HG03060 (cell line): ENCODE measurements around the gene ZNF638.
"Not testable (repeated sequence)": the region's sequence is repeated elsewhere in the genome, so short reads cannot be mapped to it uniquely, and the experiment has no call there.

ENCODE experiments used
- ATAC-seq: cut with Tn5 transposase; IDR thresholded peaks from one replicate; pipeline ENCODE4 v1.9.1; 2021; ENCODE audit warnings: low read depth, moderate number of reproducible peaks; ENCODE audit not compliant: unreplicated experiment

ZNF638 gene, protein sequence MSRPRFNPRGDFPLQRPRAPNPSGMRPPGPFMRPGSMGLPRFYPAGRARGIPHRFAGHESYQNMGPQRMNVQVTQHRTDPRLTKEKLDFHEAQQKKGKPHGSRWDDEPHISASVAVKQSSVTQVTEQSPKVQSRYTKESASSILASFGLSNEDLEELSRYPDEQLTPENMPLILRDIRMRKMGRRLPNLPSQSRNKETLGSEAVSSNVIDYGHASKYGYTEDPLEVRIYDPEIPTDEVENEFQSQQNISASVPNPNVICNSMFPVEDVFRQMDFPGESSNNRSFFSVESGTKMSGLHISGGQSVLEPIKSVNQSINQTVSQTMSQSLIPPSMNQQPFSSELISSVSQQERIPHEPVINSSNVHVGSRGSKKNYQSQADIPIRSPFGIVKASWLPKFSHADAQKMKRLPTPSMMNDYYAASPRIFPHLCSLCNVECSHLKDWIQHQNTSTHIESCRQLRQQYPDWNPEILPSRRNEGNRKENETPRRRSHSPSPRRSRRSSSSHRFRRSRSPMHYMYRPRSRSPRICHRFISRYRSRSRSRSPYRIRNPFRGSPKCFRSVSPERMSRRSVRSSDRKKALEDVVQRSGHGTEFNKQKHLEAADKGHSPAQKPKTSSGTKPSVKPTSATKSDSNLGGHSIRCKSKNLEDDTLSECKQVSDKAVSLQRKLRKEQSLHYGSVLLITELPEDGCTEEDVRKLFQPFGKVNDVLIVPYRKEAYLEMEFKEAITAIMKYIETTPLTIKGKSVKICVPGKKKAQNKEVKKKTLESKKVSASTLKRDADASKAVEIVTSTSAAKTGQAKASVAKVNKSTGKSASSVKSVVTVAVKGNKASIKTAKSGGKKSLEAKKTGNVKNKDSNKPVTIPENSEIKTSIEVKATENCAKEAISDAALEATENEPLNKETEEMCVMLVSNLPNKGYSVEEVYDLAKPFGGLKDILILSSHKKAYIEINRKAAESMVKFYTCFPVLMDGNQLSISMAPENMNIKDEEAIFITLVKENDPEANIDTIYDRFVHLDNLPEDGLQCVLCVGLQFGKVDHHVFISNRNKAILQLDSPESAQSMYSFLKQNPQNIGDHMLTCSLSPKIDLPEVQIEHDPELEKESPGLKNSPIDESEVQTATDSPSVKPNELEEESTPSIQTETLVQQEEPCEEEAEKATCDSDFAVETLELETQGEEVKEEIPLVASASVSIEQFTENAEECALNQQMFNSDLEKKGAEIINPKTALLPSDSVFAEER (N-terminal part only)

DNA sequence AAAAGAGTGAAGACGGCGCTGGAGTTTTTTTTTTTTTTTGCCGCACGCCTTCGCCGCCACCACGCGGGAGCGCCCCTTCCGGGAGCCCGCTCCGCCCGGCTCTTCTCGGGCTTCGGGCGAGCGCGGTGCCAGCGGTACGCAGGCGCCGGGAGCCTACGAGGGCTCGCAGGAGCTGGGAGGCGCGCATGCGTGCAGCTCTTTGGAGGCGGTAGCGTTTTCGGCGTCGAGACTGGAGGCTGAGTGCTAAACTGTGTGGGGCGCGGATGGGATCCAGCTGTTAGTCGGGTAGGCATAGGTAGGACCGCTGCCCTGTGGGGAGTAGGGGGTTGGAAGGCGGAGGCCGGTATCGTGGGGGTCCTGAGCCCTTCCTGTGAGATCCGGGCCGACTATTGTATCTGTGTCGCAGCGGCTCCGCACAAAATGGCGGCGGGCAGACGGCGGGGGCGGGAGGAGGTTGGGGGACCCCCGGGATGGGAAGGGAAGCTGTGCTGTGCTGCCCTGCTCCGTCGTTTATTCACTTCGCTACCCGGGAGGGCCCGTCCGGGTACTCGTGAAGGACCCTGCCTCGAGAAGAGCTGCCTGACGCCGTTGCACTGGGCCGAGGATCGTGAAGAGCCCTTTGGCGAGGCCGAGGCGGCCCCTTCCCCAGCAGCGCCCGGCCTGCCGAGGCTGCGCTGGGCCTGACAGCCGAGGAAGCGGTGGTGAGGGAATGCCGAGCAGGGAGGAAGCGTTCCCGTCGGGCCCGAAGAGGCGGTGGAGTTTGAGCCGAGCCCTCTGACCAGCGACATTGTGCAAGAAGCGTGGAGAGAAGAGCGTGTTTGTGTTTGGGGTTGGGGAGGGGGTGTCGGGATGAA, at the start of gene ZNF638:
ZNF638 (plus strand) TSS at position 202 of the 854 bp plus-strand sequence. CDS start 17,173 bp downstream, outside the sequence.
- peak; percentile 81 for ATAC-seq

DNA sequence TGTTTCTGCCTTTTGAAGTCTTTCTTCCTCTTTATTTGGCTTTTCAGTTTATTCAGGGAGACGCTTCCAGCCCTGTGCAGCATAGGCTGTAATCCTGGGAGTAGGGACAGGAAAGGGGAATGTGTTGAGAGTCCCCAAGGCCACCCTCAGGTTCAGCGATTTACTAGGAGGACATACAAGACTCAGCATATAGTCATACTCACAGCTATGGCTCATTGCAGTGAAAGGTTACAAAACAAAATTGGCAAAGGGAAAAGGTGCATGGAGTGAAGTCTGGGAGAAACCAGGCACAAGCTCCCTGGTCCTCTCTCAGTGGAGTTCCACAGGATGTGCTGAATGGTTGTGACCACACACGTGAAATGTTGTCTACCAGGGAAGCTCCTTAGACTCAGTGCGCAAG, 49.6 kb upstream of the ZNF638 start:
- ATAC-seq, result no peak

DNA sequence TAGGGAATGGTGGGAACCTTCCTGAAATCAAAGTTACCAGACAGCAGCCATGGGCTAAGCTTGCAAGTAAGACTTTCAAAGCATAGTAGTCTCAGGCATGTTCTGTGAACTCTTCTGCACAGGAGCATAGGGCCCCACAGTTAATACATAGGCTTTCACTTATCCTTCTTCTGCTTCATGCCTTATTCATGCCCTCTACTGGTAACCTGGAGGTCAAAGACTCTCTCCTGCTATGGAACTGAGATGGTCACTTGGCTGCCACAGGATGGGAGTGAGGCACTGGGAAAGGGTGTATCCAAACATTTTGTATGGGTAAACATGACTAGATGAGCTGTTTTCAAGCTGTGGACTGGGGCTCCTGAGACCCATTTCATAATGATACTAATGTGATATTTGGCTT, 49.1 kb upstream of the ZNF638 start:
- ATAC-seq, result no peak

DNA sequence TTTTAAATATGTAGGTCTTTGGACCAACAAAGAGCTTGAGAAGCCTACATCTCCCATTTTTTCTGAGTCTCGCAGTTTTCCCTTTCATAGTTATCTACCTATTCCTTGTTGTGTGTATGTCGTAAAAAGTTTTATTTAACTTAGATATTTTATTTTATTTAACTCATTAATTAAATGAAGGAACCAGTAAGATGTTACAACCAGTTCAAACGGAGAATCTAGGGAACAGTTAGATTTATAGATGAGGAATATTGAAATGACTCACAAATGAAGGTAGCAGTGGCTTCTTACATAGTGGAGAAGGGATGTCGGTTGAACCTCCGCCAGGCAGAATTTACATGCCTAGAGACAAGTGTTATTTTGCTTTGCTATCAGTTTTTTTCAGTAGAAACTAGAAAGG, 48.5 kb upstream of the ZNF638 start:
- no peak for ATAC-seq

DNA sequence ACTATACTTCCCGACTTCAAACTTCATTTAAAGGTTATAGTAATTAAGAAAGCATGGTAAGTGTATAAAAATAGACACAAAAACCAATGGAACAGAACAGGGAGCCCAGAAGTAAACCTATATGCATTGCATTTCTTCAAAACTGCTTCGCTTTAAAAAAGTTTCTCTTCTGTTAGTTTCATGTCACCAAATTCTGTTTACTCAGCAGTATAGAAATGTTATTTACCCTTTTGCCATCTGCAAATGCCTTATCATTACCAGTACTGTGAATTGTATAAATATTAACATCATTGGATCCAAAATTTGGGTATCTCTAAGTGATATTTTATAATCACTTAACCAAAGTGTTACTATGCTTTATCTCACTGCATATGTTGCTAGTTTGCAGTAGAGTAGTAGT, 45.9 kb upstream of the ZNF638 start:
- no peak for ATAC-seq

DNA sequence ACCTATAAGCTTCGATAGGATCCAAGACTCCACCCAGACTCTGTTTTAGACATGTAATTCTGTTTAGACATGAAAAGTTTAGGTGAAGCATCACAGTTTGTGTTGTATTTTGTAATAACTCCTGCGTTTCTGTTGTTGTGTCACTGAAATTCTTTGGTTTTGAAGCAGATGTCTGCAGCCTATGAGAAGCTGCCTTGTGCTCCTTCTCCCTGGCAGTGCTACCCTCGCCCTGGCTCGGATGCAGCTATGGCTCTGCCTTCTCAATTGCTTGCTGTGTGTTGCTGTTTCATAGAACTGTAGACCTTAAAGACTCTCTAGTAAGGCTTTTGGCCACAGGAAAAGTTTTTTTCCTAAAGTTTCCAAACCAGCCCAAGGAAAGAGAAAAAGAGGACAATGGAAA, 40.2 kb upstream of the ZNF638 start:
- ATAC-seq, result no peak

DNA sequence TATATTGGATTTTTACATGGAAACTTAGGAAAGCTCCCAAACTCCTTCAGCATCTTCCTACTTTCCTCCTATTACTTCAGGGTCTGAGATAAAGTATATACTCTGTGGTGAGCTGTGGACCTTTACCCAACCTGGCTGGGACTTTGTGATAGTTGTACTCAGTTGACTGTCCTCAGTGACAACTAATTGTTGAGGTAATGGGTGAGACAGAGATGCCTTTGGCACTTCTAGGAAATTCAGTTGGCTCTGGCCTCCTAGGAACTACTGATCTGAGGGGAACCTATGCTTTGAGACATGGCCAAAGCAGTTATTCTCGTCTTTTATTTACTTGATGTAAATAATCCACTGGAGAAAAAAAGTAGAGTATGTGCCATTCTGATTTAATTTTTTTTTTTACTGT, 39.4 kb upstream of the ZNF638 start:
- ATAC-seq, result no peak

DNA sequence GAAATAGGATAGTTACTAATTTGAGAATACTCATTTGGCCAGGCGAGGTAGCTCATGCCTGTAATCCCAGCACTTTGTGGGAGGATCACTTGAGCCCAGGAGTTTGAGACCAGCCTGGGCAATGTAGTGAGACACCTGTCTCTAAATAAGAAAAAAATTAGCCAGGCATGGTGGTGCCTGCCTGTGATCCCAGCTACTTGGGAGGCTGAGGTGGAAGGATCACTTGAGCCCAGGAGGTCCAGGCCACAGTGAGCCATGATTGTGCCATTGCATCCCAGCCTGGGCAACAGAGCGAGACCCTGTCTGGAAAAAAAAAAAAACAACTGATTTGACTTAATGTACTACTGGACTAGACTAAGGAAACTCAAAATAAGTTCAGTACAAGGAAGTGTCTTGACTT, 32.7 kb upstream of the ZNF638 start:
- no peak for ATAC-seq

DNA sequence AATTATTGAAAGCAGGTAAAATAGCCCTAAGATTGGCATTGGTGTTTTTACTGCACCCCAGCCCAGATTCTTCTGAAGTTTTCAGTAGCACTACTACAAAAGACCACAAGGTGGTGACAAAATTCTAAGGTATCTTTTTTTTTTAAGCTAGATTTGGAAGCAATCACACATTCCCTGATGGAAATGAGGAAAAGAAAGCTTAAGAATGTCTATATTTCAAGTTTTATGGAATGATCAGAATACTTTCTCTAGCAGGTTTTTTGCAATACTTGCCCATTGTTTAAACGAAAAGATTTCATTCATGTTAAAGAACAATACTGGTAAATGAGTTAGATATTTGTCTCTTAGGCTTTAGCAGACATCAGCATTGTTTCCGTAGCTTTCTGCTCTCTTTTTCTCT, 32.1 kb upstream of the ZNF638 start:
- no peak for ATAC-seq

DNA sequence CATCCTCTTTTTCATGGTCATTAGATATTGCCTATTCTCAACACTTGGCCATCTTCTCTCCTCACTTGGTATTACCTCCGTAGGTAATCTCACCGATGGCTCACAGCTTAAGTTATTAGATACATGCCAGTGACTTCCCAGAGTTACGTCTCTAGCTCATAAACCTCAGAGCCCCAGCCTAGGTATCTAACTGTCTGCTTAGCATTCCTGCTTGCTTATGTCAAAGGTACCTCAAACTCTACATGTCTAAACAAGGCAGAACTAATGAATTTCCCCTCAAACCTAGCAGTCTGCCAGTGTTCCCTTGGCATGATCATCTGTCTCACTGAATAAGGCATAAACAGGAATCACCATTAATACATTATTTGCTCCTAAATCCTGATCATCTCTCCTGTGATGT, 27.7 kb upstream of the ZNF638 start:
- ATAC-seq, result no peak

DNA sequence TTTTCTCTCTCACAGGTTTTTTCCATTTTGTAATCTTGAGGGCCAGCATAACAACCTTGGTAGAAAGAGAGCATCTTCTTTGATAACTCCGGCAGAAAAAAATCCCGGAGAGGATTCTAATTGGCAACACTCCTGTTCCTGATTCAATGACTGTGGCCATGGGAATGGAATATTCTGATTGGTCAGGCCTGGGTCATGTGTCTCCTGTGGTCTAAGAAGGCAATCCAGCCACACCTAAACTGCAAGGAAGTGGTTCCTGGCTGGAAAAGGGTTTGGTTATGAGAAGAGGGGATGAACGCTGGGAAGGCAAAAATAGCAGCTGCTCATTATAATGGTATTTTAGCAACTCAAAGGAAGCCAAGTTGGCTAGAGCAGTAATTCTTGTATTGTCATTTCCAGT, 24.8 kb upstream of the ZNF638 start:
- ATAC-seq, result no peak

DNA sequence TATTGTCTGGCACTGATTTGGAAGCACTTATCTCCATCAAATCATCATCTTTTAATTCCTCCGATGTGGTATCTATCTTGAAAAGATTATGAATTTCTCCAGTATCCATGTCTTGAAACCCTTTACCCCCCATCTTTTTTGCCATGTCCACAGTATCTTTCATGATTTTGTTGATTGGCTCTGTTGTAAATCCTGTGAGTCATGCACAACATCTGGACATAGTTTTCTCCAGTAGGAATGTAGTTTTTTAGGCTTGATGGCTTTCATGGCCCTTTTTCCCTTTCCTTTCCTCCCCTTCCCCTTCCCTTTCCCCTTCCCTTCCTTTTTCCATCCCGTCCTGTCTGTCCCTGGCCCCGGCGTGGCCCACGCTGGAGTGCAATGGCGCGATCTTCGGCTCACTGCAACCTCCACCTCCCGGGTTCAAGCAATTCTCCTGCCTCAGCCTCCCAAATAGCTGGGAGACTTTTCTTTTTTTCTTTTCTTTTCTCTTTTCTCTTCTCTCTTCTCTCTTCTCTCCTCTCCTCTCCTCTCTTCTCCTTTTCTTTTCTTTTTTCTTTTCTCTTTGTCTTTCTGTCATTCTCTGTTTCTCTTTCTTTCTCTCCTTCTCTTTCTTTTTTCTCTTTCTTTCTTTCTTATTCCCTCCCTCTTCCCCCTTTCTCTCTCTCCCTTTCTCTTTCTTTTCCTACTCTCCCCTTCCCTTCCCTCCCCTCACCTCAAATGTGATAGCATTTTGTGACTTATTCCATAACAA, 18.4 kb upstream of the ZNF638 start:
- no peak for ATAC-seq

DNA sequence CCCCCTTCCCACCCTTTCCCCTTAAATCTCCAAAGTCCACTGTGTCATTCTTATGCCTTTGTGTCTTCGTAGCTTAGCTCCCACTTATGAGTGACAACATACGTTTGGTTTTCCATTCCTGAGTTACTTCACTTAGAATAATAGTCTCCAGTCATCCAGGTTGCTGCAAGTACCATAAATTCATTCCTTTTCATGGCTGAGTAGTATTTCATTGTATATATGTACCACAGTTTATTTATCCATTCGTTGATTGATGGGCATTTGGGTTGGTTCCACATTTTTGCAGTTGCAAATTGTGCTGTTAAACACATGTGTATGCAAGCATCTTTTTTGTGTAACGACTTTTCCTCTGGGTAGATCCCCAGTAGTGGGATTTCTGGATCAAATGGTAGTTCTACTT, 14.5 kb upstream of the ZNF638 start:
- ATAC-seq, result no peak

DNA sequence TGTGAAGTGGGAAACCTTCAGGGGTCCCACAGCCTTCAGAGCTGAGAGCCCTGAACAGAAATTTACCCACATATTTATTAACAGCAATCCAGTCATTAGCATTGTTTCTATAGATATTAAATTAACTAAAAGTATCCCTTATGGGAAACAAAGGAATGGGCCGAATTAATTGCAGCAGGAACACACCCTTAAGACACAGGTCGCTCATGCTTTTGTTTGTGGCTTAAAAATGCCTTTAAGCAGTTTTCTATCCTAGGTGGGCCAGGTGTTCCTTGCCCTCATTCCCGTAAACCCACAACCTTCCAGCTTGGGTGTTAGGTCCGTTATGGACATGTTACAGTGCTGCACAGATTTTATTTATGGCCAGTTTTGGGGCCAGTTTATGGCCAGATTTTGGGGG, 13.7 kb upstream of the ZNF638 start:
- ATAC-seq, result not testable (repeated sequence)

DNA sequence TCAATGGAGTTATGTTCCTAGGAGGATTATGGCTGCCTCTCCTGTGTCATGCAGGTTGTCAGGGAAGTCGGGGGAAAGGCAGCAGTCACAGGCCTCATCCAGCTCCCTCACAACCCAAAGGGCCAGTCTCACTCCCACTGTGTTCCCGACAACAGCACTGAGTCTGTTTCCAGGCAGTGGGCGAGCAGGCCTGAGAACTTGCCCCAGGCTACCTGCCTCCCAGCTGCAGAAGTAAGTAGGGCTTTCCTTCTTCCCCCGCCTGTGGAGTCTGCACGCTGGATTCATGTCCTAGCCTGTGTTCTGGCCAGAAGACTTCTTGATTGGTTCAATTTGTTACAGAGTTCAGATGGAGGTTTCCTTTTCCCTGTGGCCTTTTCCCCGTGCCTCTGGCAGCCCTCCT, 8.2 kb upstream of the ZNF638 start:
- no peak for ATAC-seq

DNA sequence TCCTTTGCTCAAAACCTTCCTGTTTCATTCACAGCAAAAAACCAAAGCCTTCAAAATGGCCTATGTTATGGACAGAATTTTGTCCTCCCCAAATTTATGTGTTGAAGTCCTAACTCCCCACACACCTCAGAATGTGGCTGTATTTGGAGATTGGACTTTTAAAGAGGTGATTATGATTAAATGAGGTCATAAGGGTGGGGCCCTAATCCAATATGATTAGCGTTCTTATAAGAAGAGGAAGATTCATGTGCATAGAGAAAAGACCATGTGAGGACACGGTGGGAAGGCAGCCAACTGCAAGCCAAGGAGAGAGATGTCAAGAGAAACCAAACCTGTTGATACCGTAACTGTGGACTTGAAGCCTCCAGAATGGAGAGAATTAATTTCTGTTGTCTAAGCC, 4.6 kb upstream of the ZNF638 start:
- ATAC-seq, result no peak

DNA sequence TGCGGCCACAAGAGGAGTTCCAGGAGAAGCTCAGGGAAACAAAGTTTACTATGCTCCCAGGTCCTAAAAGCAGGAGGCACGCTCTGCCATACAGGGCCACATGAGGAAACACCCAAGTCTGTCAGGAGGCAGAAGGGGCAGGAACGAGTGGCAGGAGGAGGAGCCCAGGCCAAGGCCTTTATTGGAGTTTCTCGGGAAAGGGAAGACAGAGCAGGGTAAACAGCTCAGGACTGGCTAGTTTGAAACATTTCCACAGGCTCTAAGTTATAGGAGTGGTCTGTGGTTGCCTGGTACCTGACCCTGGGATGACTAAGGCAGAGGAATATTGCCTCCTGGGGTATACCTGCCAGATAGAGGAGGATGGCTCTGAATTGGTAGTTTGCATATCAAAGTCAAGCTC, 3.7 kb upstream of the ZNF638 start:
- ATAC-seq, result no peak

DNA sequence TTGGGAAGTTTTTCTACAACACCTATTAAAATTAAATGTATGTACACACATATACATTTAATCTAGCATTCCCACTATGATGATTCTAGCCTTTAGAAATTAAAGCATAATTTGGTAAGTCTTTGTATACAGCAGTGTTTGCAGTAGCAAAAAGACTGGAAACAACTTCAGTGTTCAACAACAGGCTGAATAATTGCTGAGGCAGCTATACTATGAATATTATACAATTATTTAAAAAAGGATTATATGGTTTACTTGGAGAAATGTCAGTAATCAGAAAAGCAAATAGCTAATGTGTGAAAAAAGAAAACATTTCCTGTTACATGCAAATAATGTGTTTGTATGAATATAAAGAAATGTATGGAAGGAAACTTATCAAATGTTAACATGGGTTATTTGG, 1.4 kb upstream of the ZNF638 start:
- no peak for ATAC-seq

DNA sequence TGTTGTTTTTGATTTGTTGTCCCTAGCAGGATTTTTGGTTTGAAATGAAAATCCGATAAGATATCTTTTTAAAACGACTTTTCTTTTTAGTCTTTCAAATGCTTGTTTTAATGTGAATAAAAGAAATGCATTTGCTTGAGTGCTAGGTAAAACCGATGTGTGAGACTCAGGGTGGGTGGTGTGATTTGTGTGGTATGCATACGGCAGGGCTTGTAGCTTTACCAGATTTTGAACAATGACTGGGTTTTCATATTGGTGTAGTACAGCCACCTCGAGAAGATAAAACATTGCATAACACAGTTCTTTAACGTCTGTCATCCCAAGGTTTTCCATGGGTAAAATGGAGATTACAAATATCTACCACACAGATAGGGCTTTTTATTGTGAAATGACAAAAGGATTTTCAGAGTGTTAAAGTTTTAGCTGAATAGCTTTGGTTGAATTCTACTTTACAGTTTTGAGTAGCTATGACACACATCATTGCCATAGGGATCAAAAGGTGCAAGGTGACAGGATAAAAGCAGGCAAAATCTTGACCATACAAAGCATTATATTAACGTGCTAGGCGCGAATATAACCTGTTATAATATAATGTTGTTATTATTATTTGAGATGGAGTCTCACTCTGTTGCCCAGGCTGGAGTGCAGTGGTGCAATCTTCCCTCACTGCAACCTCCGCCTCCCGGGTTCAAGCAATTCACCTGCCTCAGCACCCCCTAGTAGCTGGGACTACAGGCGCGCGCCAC, 824 bp upstream of the ZNF638 start:
- no peak for ATAC-seq
